NCI-H146 treated with DMSO at 0.1 percent for 48 hours (cell line): ENCODE data around the gene S100B.

Experiments
- DNase-seq: peaks from one replicate; lab custom pipeline; 2025; ENCODE audit not compliant: unreplicated experiment; lab: John Stamatoyannopoulos, UW

S100B gene

GRCh38 chr21:46628868-46629267, 24.0 kb upstream of the S100B start:
- no peak for DNase-seq

DNA sequence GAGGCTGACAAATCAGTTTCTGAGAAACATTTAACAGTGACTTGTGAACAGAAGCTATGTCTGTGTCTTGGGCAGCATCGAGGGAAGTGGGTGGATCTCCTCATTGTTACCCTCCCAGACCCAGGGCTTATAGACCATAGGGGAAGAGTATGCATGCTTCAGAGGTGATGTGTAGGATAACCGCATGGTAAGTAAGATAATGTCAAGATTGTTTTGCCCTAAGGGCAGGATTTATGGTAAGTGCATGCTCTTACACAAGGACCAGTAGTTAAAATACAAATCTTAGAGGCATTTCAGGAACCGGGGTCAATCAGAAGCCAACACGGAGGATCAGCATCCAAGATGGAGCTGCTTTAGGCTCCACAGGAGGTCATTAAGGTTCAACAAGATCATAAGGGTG, 22.8 kb upstream of the S100B start:
- DNase-seq, result no peak

DNA sequence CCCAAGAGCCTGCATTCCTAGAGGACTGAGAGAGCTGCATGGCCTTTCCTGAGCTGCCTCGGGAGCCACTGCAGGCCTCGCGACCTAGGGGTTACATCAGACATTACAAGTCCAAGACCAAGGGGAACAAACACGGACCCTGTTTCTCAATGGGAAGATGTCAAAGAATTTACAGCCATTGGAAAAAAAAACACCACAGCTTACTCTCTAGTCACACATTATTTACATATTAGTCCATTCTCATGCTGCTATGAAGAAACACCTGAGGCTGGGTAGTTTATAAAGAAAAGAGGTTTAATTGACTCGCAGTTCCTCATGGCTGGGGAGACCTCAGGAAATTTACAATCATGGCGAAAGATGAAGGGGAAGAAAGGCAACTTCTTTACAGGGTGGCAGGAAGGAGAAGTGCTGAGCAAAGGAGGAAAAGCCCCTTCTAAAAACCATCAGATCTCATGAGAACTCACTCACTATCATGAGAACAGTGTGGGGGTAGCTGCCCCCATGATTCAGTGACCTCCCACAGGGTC, 22.2 kb upstream of the S100B start:
- no peak for DNase-seq

GRCh38 chr21:46626536-46626935, 21.7 kb upstream of the S100B start:
- DNase-seq, result no peak

GRCh38 chr21:46625759-46626158, 20.9 kb upstream of the S100B start:
- no peak for DNase-seq

- DNase-seq, result no peak
These were observed 19.2 kb upstream of the S100B start for GRCh38 chr21:46624050-46624449.

DNA sequence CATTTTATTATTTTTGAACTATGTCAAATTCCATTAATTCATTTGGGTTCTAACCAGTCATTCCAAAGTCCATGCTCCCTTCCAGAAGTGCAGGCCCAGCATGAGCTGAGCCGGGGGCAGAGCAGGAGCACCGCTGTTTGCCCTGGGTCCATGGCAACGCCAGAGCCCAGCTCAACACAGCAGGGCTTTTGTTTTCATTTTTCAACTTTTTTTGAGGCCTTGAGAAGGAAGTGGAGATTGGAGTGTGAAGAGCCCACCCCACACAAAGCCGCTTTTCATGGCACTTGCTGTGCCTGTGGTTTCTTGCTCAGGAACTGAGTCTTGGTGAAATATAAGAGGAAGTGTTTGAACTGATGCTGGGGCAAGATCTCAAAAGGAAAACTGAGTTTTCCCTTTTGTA, 17.3 kb upstream of the S100B start:
- DNase-seq, result no peak

- DNase-seq, result no peak
These were observed 16.7 kb upstream of the S100B start for GRCh38 chr21:46621457-46622182.

- DNase-seq, result no peak
These were observed 16.0 kb upstream of the S100B start for GRCh38 chr21:46620846-46621245.

DNA sequence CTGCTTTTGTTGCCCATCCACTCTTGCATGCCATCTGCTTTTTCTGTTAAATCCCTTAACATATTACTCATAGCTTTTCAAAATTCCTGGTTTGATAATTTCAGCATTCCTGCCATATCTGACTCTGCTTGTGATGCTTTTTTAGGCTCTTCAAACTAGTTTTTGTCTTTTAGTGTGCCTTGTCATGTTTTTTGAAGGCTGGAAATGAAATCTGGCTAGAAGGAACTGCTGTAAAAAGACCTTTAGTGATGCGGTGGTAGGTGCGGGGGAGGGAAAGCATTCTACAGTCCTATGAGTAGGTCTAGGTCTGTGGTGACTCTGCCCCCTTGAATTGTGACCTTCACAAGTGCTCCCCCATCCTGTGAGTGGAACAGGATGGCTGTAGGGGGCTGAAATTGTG, 15.0 kb upstream of the S100B start:
- no peak for DNase-seq

DNA sequence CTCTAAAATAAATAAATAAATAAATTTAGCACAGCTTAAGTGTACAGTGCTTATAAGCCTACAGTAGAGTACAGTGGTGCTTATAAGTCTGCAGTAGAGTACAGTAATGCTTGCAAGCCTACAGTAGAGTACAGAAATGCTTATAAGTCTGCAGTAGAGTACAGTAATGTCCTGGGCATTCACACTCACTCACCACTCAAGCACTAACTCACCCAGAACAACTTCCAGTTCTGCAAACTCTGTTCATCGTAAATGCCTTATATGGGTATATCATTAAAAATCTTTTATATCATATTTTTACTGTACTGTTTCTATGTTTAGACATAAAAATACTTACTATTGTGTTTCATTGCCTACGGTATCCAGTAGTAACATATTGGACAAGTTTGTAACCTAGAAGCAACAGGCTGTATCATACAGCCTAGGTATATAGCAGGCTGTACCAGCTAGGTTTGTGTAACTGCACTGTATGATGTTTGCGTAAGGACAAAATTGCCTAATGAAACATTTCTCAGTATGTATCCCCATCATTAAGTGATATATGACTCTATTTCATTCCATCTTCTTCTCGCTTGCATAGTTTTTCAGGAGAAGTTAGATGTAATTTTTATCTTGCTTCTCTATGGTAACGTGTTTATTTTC, 14.0 kb upstream of the S100B start:
- DNase-seq, result no peak

GRCh38 chr21:46617267-46618051, 12.6 kb upstream of the S100B start:
- no peak for DNase-seq

GRCh38 chr21:46616656-46617055, 11.8 kb upstream of the S100B start:
- DNase-seq, result no peak

DNA sequence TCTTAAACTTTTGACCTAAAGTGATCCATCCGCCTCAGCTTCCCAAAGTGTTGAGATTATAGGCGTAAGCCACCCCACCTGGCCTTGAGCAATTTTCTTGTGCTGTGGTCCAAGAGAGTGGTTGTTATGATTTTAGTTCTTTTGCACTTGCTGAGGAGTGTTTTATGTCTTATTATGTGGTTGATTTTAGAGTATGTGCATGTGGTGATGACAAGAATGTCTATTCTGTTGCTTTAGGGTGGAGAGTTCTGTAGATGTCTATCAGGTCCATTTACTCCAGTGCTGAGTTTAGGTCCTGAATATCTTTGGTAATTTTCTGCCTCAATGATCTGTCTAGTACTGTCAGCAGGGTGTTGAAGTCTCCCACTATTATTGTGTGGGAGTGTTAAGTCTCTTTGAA, 11.2 kb upstream of the S100B start:
- DNase-seq, result no peak

DNA sequence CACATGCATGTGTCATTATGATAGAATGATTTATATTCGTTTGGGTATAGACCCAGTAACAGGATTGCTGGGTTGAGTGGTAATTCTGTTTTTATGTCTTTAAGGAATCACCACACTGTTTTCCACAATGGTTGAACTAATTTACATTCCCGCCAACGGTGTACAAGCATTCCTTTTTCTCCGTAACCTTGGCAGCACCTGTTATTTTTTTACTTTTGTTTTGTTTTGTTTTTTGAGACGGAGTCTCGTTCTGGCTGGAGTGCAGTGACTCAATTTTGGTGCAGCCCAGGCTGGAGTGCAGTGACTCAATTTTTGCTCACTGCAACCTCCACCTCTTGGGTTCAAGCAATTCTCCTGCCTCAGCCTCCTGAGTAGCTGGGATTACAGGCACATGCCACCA, 8.5 kb upstream of the S100B start:
- no peak for DNase-seq

GRCh38 chr21:46610018-46610701, 5.3 kb upstream of the S100B start:
- no peak for DNase-seq

GRCh38 chr21:46608672-46609111, 3.8 kb upstream of the S100B start:
- no peak for DNase-seq

- DNase-seq, result no peak
These were observed 2.8 kb upstream of the S100B start for GRCh38 chr21:46607636-46608035.

DNA sequence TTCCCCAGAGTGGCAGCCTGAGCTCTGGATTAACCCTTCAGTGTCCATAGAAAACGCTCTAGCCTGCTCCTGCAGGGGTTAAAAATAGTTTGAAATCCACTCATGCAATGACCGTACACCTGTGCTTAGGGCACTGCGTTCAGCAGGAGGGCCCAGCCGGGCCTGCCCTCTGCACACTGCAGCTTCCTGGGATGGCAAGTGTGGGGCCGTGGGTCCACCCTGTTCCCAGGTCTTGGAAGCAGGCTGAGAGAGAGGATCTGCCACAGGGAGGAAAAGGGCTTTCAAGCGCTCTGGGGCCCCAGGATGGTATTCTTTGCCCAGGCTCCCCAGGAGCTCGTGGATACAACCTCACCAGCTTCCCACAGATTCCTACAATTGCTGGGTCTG, 1.5 kb upstream of the S100B start:
- DNase-seq, result no peak

GRCh38 chr21:46605767-46606426, 1.0 kb upstream of the S100B start:
- DNase-seq, result no peak
